T-helper 2 cell treated with Interferon-gamma antibody and Interleukin-4, amounts not matched to agents 5 μg/mL and 100 μg/mL, for 36 hours (primary cell): Measurements from ENCODE around the gene NEURL1B.

Experiments
- DNase-seq: peaks from one replicate; pipeline ENCODE4 v3.0.0; 2021; ENCODE audit warnings: low spot score
- H3K27ac Mint-ChIP-seq: one replicate; pipeline ENCODE4 v1.8.0; 2021; ENCODE audit warnings: mild to moderate bottlenecking, mixed read lengths
- H3K27me3 Mint-ChIP-seq: one replicate; pipeline ENCODE4 v1.8.0; 2021; ENCODE audit warnings: low read depth, mixed read lengths
- H3K36me3 Mint-ChIP-seq: one replicate; pipeline ENCODE4 v1.8.0; 2021; ENCODE audit warnings: low read depth, mixed read lengths
- H3K4me1 Mint-ChIP-seq: one replicate; pipeline ENCODE4 v1.8.0; 2021; ENCODE audit warnings: low read depth, mixed read lengths
- H3K4me3 Mint-ChIP-seq: one replicate; pipeline ENCODE4 v1.8.0; 2022; ENCODE audit warnings: mild to moderate bottlenecking, moderate library complexity, mixed read lengths
- H3K9me3 Mint-ChIP-seq: one replicate; pipeline ENCODE4 v1.8.0; 2021; ENCODE audit warnings: mixed read lengths

Gene NEURL1B

GRCh38 chr5:172618574-172619365, 22.3 kb upstream of the NEURL1B start:
- H3K4me3 Mint-ChIP-seq, result no peak overlapping the region
- no peak overlapping the region for H3K27ac Mint-ChIP-seq
- H3K4me1 Mint-ChIP-seq, result no peaks in the 10 kb centered on the region
- no peaks in the 10 kb centered on the region for H3K27me3 Mint-ChIP-seq
- no peak for DNase-seq
- no peaks in the 10 kb centered on the region for H3K36me3 Mint-ChIP-seq
- H3K9me3 Mint-ChIP-seq, result no peaks in the 10 kb centered on the region

GRCh38 chr5:172620506-172620905, 20.6 kb upstream of the NEURL1B start:
- Mint-ChIP-seq H3K36me3 (no peaks in the 10 kb centered on the region), H3K27me3 (no peaks in the 10 kb centered on the region), H3K9me3 (no peaks in the 10 kb centered on the region), H3K27ac (no peak overlapping the region), H3K4me3 (no peak overlapping the region), H3K4me1 (no peaks in the 10 kb centered on the region)
- no peak for DNase-seq

GRCh38 chr5:172622091-172623046, 18.7 kb upstream of the NEURL1B start:
- no peaks in the 10 kb centered on the region for H3K4me1 Mint-ChIP-seq
- H3K27ac Mint-ChIP-seq, result no peak overlapping the region
- no peak overlapping the region for H3K4me3 Mint-ChIP-seq
- H3K27me3 Mint-ChIP-seq, result no peaks in the 10 kb centered on the region
- H3K9me3 Mint-ChIP-seq, result no peaks in the 10 kb centered on the region
- no peaks in the 10 kb centered on the region for H3K36me3 Mint-ChIP-seq
- DNase-seq, result no peak

DNA sequence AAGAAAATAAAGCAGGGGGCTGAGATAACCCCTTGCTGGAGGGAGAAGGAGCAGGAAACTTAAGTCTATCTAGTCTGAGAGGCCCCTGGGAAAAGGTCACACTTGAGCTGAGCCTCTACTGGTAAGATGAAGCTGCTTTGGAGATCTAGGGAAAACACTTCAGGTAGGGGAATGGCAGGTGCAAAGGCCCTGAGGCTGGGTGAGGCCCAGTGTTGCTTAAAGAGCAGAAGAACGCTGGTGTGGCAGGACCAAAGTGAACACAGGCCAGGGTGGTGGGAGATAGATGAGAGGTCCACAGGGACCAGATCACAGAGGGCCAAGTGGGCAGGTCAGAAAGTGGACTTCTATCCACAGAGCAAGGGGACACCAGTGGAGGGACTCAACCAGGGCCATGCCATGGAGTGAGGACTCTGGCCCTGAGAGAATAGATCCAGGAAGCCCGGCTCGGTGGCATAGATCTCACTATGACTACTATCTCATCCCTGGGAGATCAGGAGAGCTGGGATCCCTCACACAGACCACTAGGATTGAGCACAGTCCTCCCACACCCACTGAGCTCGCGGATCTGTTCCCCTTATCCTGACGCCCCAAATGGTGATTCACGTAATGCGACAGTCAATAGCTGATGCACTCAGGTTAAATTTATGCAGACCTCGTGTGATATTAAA, 17.6 kb upstream of the NEURL1B start:
- H3K9me3 Mint-ChIP-seq, result no peaks in the 10 kb centered on the region
- no peak for DNase-seq
- peaks cover under 1% of the 10 kb centered on the region for H3K27me3 Mint-ChIP-seq
- H3K27ac Mint-ChIP-seq, result no peak overlapping the region
- no peak overlapping the region for H3K4me3 Mint-ChIP-seq
- no peaks in the 10 kb centered on the region for H3K4me1 Mint-ChIP-seq
- no peaks in the 10 kb centered on the region for H3K36me3 Mint-ChIP-seq

- Mint-ChIP-seq H3K4me1 (no peaks in the 10 kb centered on the region), H3K9me3 (no peaks in the 10 kb centered on the region), H3K4me3 (no peak overlapping the region), H3K36me3 (no peaks in the 10 kb centered on the region), H3K27ac (no peak overlapping the region), H3K27me3 (peaks cover 2% of the 10 kb centered on the region)
- no peak for DNase-seq
These were observed 16.7 kb upstream of the NEURL1B start for GRCh38 chr5:172624083-172624995.

- H3K4me3 Mint-ChIP-seq, result no peak overlapping the region
- peaks cover 5% of the 10 kb centered on the region for H3K27me3 Mint-ChIP-seq
- H3K36me3 Mint-ChIP-seq, result no peaks in the 10 kb centered on the region
- H3K4me1 Mint-ChIP-seq, result no peaks in the 10 kb centered on the region
- H3K27ac Mint-ChIP-seq, result no peak overlapping the region
- H3K9me3 Mint-ChIP-seq, result no peaks in the 10 kb centered on the region
- no peak for DNase-seq
These were observed 15.8 kb upstream of the NEURL1B start for GRCh38 chr5:172624996-172625964.

- Mint-ChIP-seq H3K27ac (no peak overlapping the region), H3K27me3 (peaks cover 5% of the 10 kb centered on the region), H3K9me3 (no peaks in the 10 kb centered on the region), H3K4me3 (no peak overlapping the region), H3K4me1 (no peaks in the 10 kb centered on the region), H3K36me3 (no peaks in the 10 kb centered on the region)
- no peak for DNase-seq
These were observed 15.0 kb upstream of the NEURL1B start for GRCh38 chr5:172626031-172626581.

- H3K9me3 Mint-ChIP-seq, result no peaks in the 10 kb centered on the region
- no peaks in the 10 kb centered on the region for H3K4me1 Mint-ChIP-seq
- H3K27ac Mint-ChIP-seq, result no peak overlapping the region
- no peak overlapping the region for H3K4me3 Mint-ChIP-seq
- peaks cover 5% of the 10 kb centered on the region for H3K27me3 Mint-ChIP-seq
- H3K36me3 Mint-ChIP-seq, result no peaks in the 10 kb centered on the region
- no peak for DNase-seq
These were observed 11.0 kb upstream of the NEURL1B start for GRCh38 chr5:172630082-172630481.

GRCh38 chr5:172630482-172630881, 10.6 kb upstream of the NEURL1B start:
- Mint-ChIP-seq H3K4me3 (no peak overlapping the region), H3K4me1 (no peaks in the 10 kb centered on the region), H3K27me3 (peaks cover 5% of the 10 kb centered on the region), H3K36me3 (no peaks in the 10 kb centered on the region), H3K27ac (no peak overlapping the region), H3K9me3 (no peaks in the 10 kb centered on the region)
- no peak for DNase-seq

GRCh38 chr5:172630986-172631385, 10.1 kb upstream of the NEURL1B start:
- Mint-ChIP-seq H3K27me3 (peaks cover 5% of the 10 kb centered on the region), H3K4me3 (no peak overlapping the region), H3K27ac (no peak overlapping the region), H3K4me1 (no peaks in the 10 kb centered on the region), H3K36me3 (no peaks in the 10 kb centered on the region), H3K9me3 (no peaks in the 10 kb centered on the region)
- DNase-seq, result no peak

GRCh38 chr5:172632346-172633092, 8.5 kb upstream of the NEURL1B start:
- no peak overlapping the region for H3K27ac Mint-ChIP-seq
- no peaks in the 10 kb centered on the region for H3K9me3 Mint-ChIP-seq

More at GRCh38 chr5:172632346-172633092, 8.5 kb upstream of the NEURL1B start:
- no peak for DNase-seq
- Mint-ChIP-seq H3K4me3 (no peak overlapping the region), H3K4me1 (no peaks in the 10 kb centered on the region), H3K36me3 (no peaks in the 10 kb centered on the region), H3K27me3 (peaks cover 5% of the 10 kb centered on the region)
